TTC549 (cell line): ENCODE results near the gene GAS7.

ENCODE experiments used
- FAIRE-seq: peaks from 2 replicates; lab custom pipeline; 2012; peaks lifted over from hg19 to GRCh38; lab: Jason Lieb, UNC

The GAS7 gene

DNA sequence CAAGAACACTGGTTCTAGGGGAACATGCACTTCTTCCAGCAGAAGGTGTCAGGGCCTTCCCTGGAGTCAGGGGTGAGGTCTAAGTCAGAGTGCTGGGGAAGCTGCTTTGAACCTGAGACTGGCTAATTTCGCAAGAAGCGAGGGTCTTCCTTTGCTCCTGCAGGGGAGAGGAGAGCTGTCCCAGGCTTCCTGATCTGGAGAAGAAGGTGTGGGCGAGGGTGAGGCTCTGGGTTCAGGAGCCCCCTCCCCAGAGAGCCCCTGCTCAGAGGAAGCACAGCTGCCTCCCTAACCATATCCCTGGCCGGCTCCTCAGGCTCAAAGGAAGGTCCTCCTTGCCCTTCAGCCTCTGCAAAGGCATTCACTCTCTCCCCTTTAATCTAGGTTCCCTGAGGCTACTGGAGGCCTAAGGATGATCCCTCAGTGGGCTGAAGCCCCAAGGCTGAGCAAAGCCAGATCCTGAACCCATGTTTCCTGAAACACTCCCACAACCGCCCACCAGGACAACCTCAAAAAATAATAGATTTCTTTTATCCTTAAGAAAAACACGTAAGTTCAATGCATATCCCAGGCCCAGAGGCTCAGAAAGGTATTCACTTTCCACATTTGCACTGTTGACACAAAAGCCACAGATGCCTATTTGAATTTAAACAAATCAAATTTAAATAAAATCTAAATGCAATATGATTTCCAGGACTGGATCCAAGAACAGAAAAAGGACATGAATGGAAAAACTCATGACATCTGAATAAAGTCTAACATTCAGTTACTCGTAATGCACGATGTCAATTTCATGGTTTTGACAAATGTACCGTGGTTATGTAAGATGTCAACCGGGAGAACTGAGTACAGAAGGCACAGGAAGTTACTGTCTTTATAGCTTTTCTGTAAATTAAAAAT is 221.9 kb downstream of the GAS7 start:
- FAIRE-seq: no peak

DNA sequence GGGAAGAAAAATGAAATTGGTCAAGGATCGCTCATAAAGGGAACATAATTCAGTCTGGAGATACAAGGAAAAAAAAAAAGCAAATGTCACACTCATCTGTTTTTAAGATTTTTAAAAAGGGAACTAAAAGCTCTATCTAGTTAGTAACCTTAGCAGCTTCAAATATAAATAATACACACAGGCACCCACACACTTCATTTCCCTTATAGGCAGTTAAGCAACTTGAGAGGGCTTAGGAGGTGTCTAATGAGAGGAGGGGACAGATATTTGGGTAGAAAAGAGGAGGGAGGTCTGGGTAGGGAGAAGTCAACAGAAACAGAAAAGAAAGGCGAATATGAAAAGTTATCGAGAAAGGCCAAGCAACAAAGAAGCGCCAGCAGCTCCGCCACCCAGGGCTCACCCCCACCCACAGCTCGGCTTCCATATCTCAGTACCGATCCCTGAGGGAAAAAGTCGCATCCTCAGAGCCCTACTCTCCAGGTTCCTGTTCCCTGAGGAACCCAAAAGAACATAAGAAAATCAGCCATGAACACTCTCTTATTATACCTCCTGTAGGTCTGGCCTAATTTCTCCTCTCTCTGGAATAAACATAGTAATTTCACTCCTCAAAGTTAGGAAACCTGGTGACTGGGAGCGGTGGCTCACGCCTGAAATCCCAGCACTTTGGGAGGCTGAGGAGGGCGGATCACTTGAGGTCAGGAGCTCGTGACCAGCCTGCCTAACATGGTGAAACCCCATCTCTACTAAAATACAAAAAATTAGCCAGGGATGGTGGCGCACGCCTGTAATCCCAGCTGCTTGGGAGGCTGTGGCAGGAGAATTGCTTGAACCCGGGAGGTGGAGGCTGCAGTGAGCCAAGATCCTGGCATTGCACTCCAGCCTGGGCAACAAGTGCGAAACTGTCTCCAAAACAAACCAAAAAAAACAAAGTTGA is 223.7 kb downstream of the GAS7 start:
- FAIRE-seq: no peak

DNA sequence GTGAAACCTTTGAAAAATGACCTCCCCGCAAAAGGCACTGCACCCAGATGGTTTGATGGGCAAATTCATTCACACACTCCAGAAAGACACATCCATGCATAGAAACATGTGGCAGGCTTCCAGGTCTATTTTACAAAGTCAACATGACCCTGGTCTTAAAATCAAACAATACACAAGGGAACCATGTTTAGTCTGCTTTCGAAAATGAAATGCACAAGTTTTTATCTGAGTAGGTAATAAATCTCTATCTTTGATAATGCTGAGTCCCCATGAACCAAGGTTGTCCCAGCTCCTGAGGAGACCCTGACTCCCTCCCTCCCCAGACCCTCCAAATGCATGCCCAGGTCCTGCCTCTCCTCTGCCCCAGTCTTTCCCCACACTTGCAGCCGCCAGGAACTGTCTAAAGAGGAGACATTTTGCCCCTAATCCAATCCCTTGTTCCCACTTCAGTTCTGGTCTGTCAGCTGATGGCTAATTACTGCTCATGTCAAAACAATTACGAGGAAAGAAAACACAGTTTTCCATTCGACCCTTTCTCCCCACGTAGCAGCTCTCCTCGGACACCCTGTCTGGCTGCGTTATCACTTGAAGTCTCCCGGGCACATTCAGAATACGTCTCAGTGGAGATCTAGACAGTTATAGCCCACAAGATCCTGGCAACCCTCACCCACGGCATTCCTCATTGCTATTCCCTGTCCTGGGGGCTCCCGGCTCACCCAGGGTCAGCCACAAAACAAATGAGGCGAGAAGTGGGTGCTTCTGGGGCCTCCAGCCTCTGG is 224.5 kb downstream of the GAS7 start:
- no peak for FAIRE-seq

- no peak for FAIRE-seq
Observed at GRCh38 chr17:9971991-9972390, 226.4 kb downstream of the GAS7 start.

GRCh38 chr17:9969301-9969935 is 229.0 kb downstream of the GAS7 start:
- no peak for FAIRE-seq

DNA sequence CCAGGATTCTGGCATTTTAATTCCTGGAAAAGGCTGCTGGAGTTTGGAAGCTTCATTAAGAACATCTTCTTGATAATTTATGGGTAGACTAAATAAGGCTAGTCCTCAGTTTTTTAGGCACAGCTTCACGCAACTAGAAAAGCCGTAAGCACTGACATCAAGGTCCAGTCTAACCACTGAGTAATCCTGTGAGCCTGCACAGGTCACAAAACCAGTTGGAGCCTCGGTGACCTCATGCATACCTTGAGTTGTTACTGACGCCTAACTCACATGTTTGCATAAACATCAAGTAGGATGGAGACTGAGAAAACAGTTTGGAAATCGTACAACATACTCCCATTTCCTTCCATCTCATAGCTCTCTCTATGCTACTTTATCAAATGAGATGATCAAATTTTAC is 229.5 kb downstream of the GAS7 start:
- FAIRE-seq: no peak

GRCh38 chr17:9968008-9968407 is 230.4 kb downstream of the GAS7 start:
- no peak for FAIRE-seq

- FAIRE-seq: no peak
Observed at GRCh38 chr17:9959377-9959981, 238.9 kb downstream of the GAS7 start.

- FAIRE-seq: no peak
Observed at GRCh38 chr17:9958586-9959281, 239.7 kb downstream of the GAS7 start.

DNA sequence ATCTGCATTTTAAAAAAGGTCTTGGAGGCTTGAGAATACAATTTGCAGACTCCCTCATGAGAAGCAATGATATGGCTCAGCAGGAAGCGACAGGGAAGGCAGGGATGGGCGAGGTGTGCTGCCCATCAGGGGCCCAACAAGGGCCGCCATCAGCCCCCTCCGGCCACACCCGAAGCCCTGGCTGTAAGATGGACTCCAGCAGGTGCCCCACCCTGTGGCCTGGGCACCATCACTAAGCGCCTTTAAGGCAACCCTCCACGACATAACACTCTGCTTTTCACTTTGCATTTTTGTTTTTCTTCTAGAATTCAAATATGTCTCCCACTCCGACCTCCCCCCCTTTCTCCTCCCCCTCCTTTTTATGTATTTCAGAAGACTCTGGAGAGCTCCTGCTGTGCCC is 241.2 kb downstream of the GAS7 start:
- FAIRE-seq: no peak

DNA sequence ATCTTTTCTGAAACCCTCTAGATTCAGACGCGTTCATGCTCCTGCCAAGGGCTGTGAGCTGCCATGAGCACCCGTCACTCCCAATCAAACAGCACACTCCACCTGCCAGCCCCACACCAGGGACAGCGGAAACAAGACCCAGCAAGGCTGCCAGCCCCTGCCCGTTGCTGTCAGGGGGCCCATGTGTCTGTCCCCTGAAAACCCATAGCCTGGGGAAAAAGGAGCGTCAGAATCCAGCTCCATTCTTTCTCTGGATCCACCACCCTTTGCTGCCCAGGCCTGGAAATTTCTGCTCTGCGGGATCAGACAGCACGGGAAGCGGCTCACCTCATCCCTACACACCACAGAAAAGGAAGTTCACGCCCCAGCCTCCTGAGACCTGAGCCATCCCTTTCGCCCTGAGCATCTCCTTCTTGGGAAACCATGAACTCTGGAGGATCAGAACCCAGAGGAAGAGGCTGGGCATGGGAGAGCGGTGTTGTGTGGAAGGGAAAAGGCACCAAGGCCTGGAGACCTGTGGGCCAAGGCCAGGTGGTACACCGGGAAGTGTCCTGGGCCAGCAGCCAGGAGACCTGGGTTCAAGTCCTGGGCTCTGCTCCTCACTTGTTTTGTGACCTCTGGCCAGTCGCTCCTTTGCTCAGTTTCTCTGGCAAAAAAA is 241.8 kb downstream of the GAS7 start:
- no peak for FAIRE-seq

GRCh38 chr17:9953492-9953891 is 244.9 kb downstream of the GAS7 start:
- FAIRE-seq: no peak

GRCh38 chr17:9951803-9952202 is 246.6 kb downstream of the GAS7 start:
- FAIRE-seq: no peak

GRCh38 chr17:9948928-9949327 is 249.5 kb downstream of the GAS7 start:
- FAIRE-seq: no peak

DNA sequence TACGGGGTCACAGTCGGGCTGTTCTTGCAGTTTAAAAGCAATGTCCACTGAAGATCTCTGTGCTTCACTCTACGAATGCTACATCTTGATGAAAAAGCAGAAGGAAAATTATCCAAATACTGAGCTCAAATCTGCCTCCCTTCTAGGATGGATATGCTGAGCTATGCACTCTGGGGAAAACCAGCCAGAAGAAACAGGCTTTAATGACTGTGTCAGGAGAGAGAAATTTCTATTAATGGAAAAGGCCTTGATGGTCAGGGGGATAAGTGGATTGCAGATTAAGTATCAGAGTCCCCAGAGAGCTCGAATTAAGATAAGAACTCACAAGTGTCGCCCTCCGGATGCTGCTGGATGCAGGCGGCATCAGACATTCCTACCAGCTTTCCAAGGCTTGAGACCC is 253.7 kb downstream of the GAS7 start:
- FAIRE-seq: no peak

GRCh38 chr17:9943343-9943742 is 255.1 kb downstream of the GAS7 start:
- FAIRE-seq: no peak

GRCh38 chr17:9942885-9943284 is 255.5 kb downstream of the GAS7 start:
- no peak for FAIRE-seq

- no peak for FAIRE-seq
Observed at GRCh38 chr17:9941305-9941704, 257.1 kb downstream of the GAS7 start.

GRCh38 chr17:9940841-9941240 is 257.6 kb downstream of the GAS7 start:
- no peak for FAIRE-seq

GRCh38 chr17:9938764-9939163 is 259.6 kb downstream of the GAS7 start:
- no peak for FAIRE-seq
